ENCODE data around the gene TARBP1. TPM values are rescaled to one million over a fixed set of nuclear protein-coding genes. Genes with fewer than 3 reads are reported as not detected.

TARBP1 gene
- total and polyA plus RNA-seq, 2 of the 13 experiments (the other 11 are each of a cell fraction or from before 2014, with no cell fraction given) = 37.7 to 67.0 TPM

- TF ChIP-seq AKNA (CRISPR knock-in tag; IDR thresholded peaks at IDR 0.05; ENCODE audit: borderline replicate concordance) (no peak), CBX5 (CRISPR knock-in tag; IDR thresholded peaks at IDR 0.05; ENCODE audit: borderline replicate concordance) (no peak)
These were observed 20.5 kb downstream of the TARBP1 start (continued) for GRCh38 chr1:234458352-234459017.

DNA sequence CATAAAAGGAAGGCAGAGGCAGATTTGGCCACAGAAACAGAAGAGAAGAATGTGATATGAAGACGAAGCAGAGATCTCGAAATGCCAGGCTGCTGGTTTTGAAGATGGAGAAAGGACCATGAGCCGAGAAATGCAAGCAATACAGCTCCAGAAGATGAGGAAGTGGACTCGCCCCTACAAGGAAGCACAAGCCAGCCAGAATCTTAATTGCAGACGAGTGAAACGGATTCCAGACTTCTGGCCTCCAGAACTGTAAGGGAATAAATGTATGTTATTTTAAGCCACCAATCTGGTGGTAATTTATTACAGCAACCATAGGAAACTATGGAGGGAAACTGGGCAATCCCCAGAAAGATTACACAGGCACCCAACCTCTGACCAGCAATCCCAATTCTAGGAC is 24.1 kb downstream of the TARBP1 start:
- Histone ChIP-seq H2AFZ (ENCODE audit: low read length) (no peak overlapping the region), H3K9me3 (ENCODE audit: low read length) (no peaks in the 10 kb centered on the region), H3K27me3 (ENCODE audit: control insufficient read depth in 1 of 2, insufficient read depth in 2 of 2, low read length in 2 of 2) (no peaks in the 10 kb centered on the region), H3K79me2 (ENCODE audit: insufficient read depth, low read length) (no peaks in the 10 kb centered on the region), H3K9ac (ENCODE audit: insufficient read depth, low read depth, low read length) (no peak overlapping the region), H3K36me3 (replicated peaks in 1 of 2; ENCODE audit: control insufficient read depth in 1 of 2, insufficient read depth in 2 of 2, low read length in 2 of 2) (peaks cover 2 to 36% of the 10 kb centered on the region in 2 experiments; a peak in 3 of 5 replicates), H4K20me1 (ENCODE audit: insufficient read depth, low read length) (no peaks in the 10 kb centered on the region), H3K27ac (ENCODE audit: extremely low read length, insufficient read depth, low read length) (no peak overlapping the region), H3K4me1 (ENCODE audit: insufficient read depth, low read length) (peaks cover 30% of the 10 kb centered on the region), H3K4me2 (ENCODE audit: low read depth, low read length) (no peak overlapping the region), H3K4me3 (replicated peaks in 1 of 3; ENCODE audit: insufficient read depth in 1 of 3, low read depth in 2 of 3, low read length in 3 of 3) (no peak overlapping the region)
- no TSS peak for BruUV-seq (replicated peaks)
- DNase-seq (ENCODE audit: low spot score) (no peak), FAIRE-seq (no peak), ATAC-seq (no peak)
- intact Hi-C loops (cut with micrococcal nuclease; ENCODE audit: unreplicated experiment) = no loop called here
- POLR2A ChIA-PET = no interaction called here
- CTCF ChIA-PET (ENCODE audit: low intra/inter-chr PET ratio, low total read pairs) = no interaction called here
- in situ Hi-C loops (cut with HindIII; ENCODE audit: extremely low pct_ligation_motif_present, low pct_unique_long_range_greater_than_20kb) = no loop called here
- WGBS (ENCODE audit: low lambda C conversion rate) = 93% methylated on average over 6 of the region's 6 CpGs
- TF ChIP-seq ZNF446 (CRISPR knock-in tag; IDR thresholded peaks at IDR 0.05) = no peak
- TF ChIP-seq KAT8 (CRISPR knock-in tag; IDR thresholded peaks at IDR 0.05) = no peak
- TF ChIP-seq, protein P1, sequence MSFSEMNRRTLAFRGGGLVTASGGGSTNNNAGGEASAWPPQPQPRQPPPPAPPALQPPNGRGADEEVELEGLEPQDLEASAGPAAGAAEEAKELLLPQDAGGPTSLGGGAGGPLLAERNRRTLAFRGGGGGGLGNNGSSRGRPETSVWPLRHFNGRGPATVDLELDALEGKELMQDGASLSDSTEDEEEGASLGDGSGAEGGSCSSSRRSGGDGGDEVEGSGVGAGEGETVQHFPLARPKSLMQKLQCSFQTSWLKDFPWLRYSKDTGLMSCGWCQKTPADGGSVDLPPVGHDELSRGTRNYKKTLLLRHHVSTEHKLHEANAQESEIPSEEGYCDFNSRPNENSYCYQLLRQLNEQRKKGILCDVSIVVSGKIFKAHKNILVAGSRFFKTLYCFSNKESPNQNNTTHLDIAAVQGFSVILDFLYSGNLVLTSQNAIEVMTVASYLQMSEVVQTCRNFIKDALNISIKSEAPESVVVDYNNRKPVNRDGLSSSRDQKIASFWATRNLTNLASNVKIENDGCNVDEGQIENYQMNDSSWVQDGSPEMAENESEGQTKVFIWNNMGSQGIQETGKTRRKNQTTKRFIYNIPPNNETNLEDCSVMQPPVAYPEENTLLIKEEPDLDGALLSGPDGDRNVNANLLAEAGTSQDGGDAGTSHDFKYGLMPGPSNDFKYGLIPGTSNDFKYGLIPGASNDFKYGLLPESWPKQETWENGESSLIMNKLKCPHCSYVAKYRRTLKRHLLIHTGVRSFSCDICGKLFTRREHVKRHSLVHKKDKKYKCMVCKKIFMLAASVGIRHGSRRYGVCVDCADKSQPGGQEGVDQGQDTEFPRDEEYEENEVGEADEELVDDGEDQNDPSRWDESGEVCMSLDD (CRISPR knock-in tag; IDR thresholded peaks at IDR 0.05; ENCODE audit: borderline replicate concordance) = no peak
- no peak for TF ChIP-seq ARNT2 (CRISPR knock-in tag; IDR thresholded peaks at IDR 0.05; ENCODE audit: low read depth)
- no peak for TF ChIP-seq MTA3 (CRISPR knock-in tag; IDR thresholded peaks at IDR 0.05)
- no peak for TF ChIP-seq KAT2B (IDR thresholded peaks at IDR 0.05; ENCODE audit: borderline replicate concordance, low read depth, low read length)
- TF ChIP-seq MXI1 (IDR thresholded peaks at IDR 0.05; ENCODE audit: borderline replicate concordance, low read depth, low read length) = no peak
- TF ChIP-seq TARDBP (CRISPR knock-in tag; IDR thresholded peaks at IDR 0.05) = no peak
- TF ChIP-seq ONECUT2 (CRISPR knock-in tag; IDR thresholded peaks at IDR 0.05) = no peak
